Keratinocyte (primary cell): Measurements from ENCODE around the gene MAEL.

ENCODE experiments used
- EZH2 ChIP-seq: IDR thresholded peaks from one replicate; pipeline ENCODE4 v1.6.1; 2012; ENCODE audit warnings: inconsistent platforms, mild to moderate bottlenecking, low read length, moderate library complexity
- TF ChIP-seq, protein P1 (sequence below), 3 experiments: IDR thresholded peaks in 1 of 3; conservative IDR thresholded peaks in 1 of 3; optimal IDR thresholded peaks in 1 of 3; 2 replicates in 2 of 3; 3 replicates in 1 of 3; pipeline versions ENCODE3 to v1.5.1; 2011; ENCODE audit warnings: low read length in 3 of 3, mild to moderate bottlenecking in 3 of 3, moderate library complexity in 2 of 3, control low read depth in 1 of 3, inconsistent platforms in 1 of 3; ENCODE audit not compliant: insufficient read depth in 2 of 3; ENCODE audit errors: extremely low read depth in 1 of 3

DNA sequence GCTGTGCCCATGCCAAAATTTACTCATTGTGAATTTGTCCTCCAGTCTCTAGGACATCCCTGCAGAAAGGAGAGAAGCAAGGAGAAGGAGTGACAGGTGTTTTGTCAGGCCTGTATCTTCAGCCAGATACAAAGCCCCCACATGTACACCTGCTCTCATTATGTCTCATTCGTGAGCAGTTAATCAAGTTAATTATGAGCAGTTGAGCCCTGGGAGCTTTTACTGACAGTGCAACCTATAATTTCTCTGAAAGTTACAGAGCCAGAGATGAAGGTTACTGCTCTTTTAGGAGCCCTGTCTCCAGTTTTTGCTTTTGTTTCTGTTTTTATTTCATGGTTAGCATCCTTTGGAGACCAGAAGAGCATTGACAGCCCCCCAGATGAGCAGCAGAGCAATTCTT lies 8.7 kb upstream of the MAEL start:
- TF ChIP-seq, protein P1, sequence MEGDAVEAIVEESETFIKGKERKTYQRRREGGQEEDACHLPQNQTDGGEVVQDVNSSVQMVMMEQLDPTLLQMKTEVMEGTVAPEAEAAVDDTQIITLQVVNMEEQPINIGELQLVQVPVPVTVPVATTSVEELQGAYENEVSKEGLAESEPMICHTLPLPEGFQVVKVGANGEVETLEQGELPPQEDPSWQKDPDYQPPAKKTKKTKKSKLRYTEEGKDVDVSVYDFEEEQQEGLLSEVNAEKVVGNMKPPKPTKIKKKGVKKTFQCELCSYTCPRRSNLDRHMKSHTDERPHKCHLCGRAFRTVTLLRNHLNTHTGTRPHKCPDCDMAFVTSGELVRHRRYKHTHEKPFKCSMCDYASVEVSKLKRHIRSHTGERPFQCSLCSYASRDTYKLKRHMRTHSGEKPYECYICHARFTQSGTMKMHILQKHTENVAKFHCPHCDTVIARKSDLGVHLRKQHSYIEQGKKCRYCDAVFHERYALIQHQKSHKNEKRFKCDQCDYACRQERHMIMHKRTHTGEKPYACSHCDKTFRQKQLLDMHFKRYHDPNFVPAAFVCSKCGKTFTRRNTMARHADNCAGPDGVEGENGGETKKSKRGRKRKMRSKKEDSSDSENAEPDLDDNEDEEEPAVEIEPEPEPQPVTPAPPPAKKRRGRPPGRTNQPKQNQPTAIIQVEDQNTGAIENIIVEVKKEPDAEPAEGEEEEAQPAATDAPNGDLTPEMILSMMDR (optimal IDR thresholded peaks at IDR 0.05 in 1 of 3, IDR thresholded peaks at IDR 0.05 in 1 of 3, conservative IDR thresholded peaks at IDR 0.05 in 1 of 3; ENCODE audit: extremely low read depth in 1 of 3, insufficient read depth in 2 of 3, low read length in 3 of 3), result no peak
- no peak for TF ChIP-seq EZH2
